GM23338 (cell line): ENCODE measurements around the gene SUPT3H. TPM values are rescaled to one million over a fixed set of nuclear protein-coding genes. Genes with fewer than 3 reads are reported as not detected.

Experiments
- ATAC-seq: fragments of 200-7000 bp; cut with Tn5 transposase; 3 replicates; pipeline ENCODE4 v1.9.1; 2020
- DNase-seq: peaks from one replicate; pipeline ENCODE4 v3.0.0-alpha.2; 2015; ENCODE audit warnings: low spot score
- H2AFZ ChIP-seq: fragments of 200-600 bp; sonication (generic); 2 replicates; pipeline ENCODE4 v1.8.0; 2016; ENCODE audit warnings: antibody characterized with exemption, mild to moderate bottlenecking, moderate library complexity
- H3F3A ChIP-seq: fragments of 200-600 bp; sonication (generic); replicated peaks from 2 replicates; pipeline ENCODE4 v1.8.0; 2017; ENCODE audit warnings: antibody characterized with exemption, mixed run types, low read depth
- H3K27ac ChIP-seq: fragments of 200-600 bp; sonication (generic); 2 replicates; pipeline ENCODE4 v1.6.1; 2016; ENCODE audit warnings: low read depth
- H3K27me3 ChIP-seq: fragments of 200-600 bp; sonication (generic); 2 replicates; pipeline ENCODE4 v1.8.0; 2016; ENCODE audit warnings: mild to moderate bottlenecking, mixed run types, moderate library complexity; ENCODE audit not compliant: insufficient read depth
- H3K36me3 ChIP-seq: fragments of 200-600 bp; sonication (generic); 2 replicates; pipeline ENCODE4 v1.8.0; 2016; ENCODE audit warnings: mild to moderate bottlenecking; ENCODE audit not compliant: insufficient read depth
- H3K4me1 ChIP-seq: fragments of 200-600 bp; sonication (generic); 2 replicates; pipeline ENCODE4 v1.8.0; 2016; ENCODE audit warnings: mild to moderate bottlenecking, moderate library complexity; ENCODE audit not compliant: insufficient read depth
- H3K4me2 ChIP-seq: fragments of 200-600 bp; sonication (generic); 2 replicates; pipeline ENCODE4 v1.7.1; 2017; ENCODE audit warnings: mixed run types
- H3K4me3 ChIP-seq: fragments of 200-600 bp; sonication (generic); 2 replicates; pipeline ENCODE4 v1.6.1; 2016; ENCODE audit warnings: mixed run types
- H3K79me2 ChIP-seq: fragments of 200-600 bp; sonication (generic); replicated peaks from 2 replicates; pipeline ENCODE4 v1.8.0; 2017; ENCODE audit warnings: mild to moderate bottlenecking; ENCODE audit not compliant: insufficient read depth
- H3K9me2 ChIP-seq: fragments of 200-600 bp; sonication (generic); 2 replicates; pipeline ENCODE4 v1.8.0; 2017; ENCODE audit not compliant: insufficient read depth
- H4K20me1 ChIP-seq: fragments of 200-600 bp; sonication (generic); replicated peaks from 2 replicates; pipeline ENCODE4 v1.8.0; 2017; ENCODE audit warnings: mild to moderate bottlenecking; ENCODE audit not compliant: insufficient read depth
- H3K27ac Mint-ChIP-seq: 2 replicates; pipeline ENCODE4 v1.8.0; 2020; ENCODE audit warnings: inconsistent platforms, mild to moderate bottlenecking, moderate library complexity, mixed read lengths
- H3K27me3 Mint-ChIP-seq: 3 replicates; pipeline ENCODE4 v1.8.0; 2022; ENCODE audit warnings: low read depth, mild to moderate bottlenecking, moderate library complexity, mixed read lengths, inconsistent platforms; ENCODE audit not compliant: insufficient read depth, poor library complexity
- H3K36me3 Mint-ChIP-seq: 3 replicates; pipeline ENCODE4 v1.8.0; 2021; ENCODE audit warnings: low read depth, mild to moderate bottlenecking, inconsistent platforms, moderate library complexity, mixed read lengths
- H3K4me1 Mint-ChIP-seq: 3 replicates; pipeline ENCODE4 v1.8.0; 2020; ENCODE audit warnings: mild to moderate bottlenecking, inconsistent platforms, mixed read lengths
- H3K4me3 Mint-ChIP-seq: 3 replicates; pipeline ENCODE4 v1.8.0; 2021; ENCODE audit warnings: moderate library complexity, mild to moderate bottlenecking, inconsistent platforms, mixed read lengths
- H3K9me3 Mint-ChIP-seq: 3 replicates; pipeline ENCODE4 v1.8.0; 2020; ENCODE audit warnings: moderate library complexity, mild to moderate bottlenecking, inconsistent platforms, mixed read lengths
- CREB1 ChIP-seq: fragments of 250-450 bp; sonication (Bioruptor Pico); IDR thresholded peaks from 2 replicates; pipeline ENCODE4 v1.5.0; 2020; ENCODE audit warnings: low read depth, mild to moderate bottlenecking, moderate library complexity
- CTCF ChIP-seq, 2 experiments: fragments of 200-600 bp in 1 of 2; sonication (generic) in 1 of 2; conservative IDR thresholded peaks; 2 replicates each; pipeline versions ENCODE4 v1.5.1 to v1.6.1; 2016 to 2017; ENCODE audit warnings: antibody characterized with exemption in 2 of 2, low read depth in 2 of 2, mild to moderate bottlenecking in 2 of 2, moderate library complexity in 1 of 2
- EZH2 ChIP-seq: fragments of 200-600 bp; sonication (generic); IDR thresholded peaks from one replicate; pipeline ENCODE4 v1.8.0; 2017; ENCODE audit warnings: antibody characterized with exemption, mild to moderate bottlenecking, low read depth; ENCODE audit not compliant: unreplicated experiment
- EZH2phosphoT487 ChIP-seq: fragments of 200-600 bp; sonication (generic); IDR thresholded peaks from one replicate; pipeline ENCODE4 v1.8.1; 2018; ENCODE audit warnings: antibody characterized with exemption; ENCODE audit not compliant: unreplicated experiment
- JUNB ChIP-seq: IDR thresholded peaks from one replicate; pipeline ENCODE4 v1.6.1; 2016; ENCODE audit warnings: antibody characterized with exemption; ENCODE audit not compliant: unreplicated experiment
- NANOG ChIP-seq: IDR thresholded peaks from 2 replicates; pipeline ENCODE4 v1.6.1; 2016; ENCODE audit warnings: antibody characterized with exemption, borderline replicate concordance
- POLR2AphosphoS5 ChIP-seq: IDR thresholded peaks from 2 replicates; pipeline ENCODE4 v1.6.1; 2016; ENCODE audit warnings: antibody characterized with exemption, low read depth
- STAT1 ChIP-seq: IDR thresholded peaks from one replicate; pipeline ENCODE4 v1.6.1; 2016; ENCODE audit warnings: antibody characterized with exemption; ENCODE audit not compliant: unreplicated experiment
- ZNF114 ChIP-seq: fragments of 250-450 bp; sonication (Bioruptor Pico); IDR thresholded peaks from 2 replicates; pipeline ENCODE4 v1.5.0; 2020; ENCODE audit warnings: mild to moderate bottlenecking, moderate library complexity
- ZNF331 ChIP-seq: fragments of 250-450 bp; sonication (Bioruptor Pico); IDR thresholded peaks from 2 replicates; pipeline ENCODE4 v1.5.0; 2020; ENCODE audit warnings: low read depth, mild to moderate bottlenecking, moderate library complexity
- ZNF462 ChIP-seq: fragments of 250-450 bp; sonication (Bioruptor Pico); IDR thresholded peaks from 2 replicates; pipeline ENCODE4 v1.5.0; 2020; ENCODE audit warnings: mild to moderate bottlenecking, moderate library complexity
- polyA plus RNA-seq: library from polyadenylated mRNA; unstranded; fragments of >200 nt; fragmentation: Nextera tagmentation; extraction: Ambion mirVana; gene quantifications from 2 replicates; pipeline ENCODE4 v1.2.1, GENCODE V29; 2016
- total RNA-seq: library from RNA; depleted of rRNA; stranded (reverse); fragments of >200 nt; shearing (Covaris generic); gene quantifications from 2 replicates; pipeline ENCODE4 v1.2.3, GENCODE V29; 2014
- TF ChIP-seq, protein P1 (sequence below): IDR thresholded peaks from one replicate; pipeline ENCODE4 v1.6.1; 2018; ENCODE audit warnings: antibody characterized with exemption; ENCODE audit not compliant: unreplicated experiment
- TF ChIP-seq, protein P2 (sequence below): IDR thresholded peaks from 2 replicates; pipeline ENCODE4 v1.6.1; 2016; ENCODE audit warnings: antibody characterized with exemption

The SUPT3H gene
- total and polyA plus RNA-seq, 2 experiments from 2014 or later, result 11.4 to 30.1 TPM

- Histone ChIP-seq H3K4me3 (no peak overlapping the region), H3K9me2 (no peaks in the 10 kb centered on the region; the same call in 1 of the 2 replicates), H3K27ac (no peak overlapping the region), H3K79me2 (no peaks in the 10 kb centered on the region), H3K36me3 (no peaks in the 10 kb centered on the region), H3K4me2 (no peak overlapping the region), H3F3A (no peaks in the 10 kb centered on the region), H2AFZ (no peak overlapping the region), H4K20me1 (no peaks in the 10 kb centered on the region), H3K4me1 (no peaks in the 10 kb centered on the region), H3K27me3 (no peaks in the 10 kb centered on the region)
- H3K4me1 Mint-ChIP-seq, result no peaks in the 10 kb centered on the region
- no peaks in the 10 kb centered on the region for H3K9me3 Mint-ChIP-seq
- ATAC-seq (no peak), DNase-seq (no peak)
- no peak overlapping the region for H3K27ac Mint-ChIP-seq
- no peak overlapping the region for H3K4me3 Mint-ChIP-seq
- H3K27me3 Mint-ChIP-seq, result no peaks in the 10 kb centered on the region
- H3K36me3 Mint-ChIP-seq, result no peaks in the 10 kb centered on the region
- TF ChIP-seq NANOG (no peak), POLR2AphosphoS5 (no peak), EZH2phosphoT487 (no peak), CREB1 (no peak), JUNB (no peak), STAT1 (no peak), CTCF (conservative IDR thresholded peaks at IDR 0.05; ENCODE audit: low read depth in 2 of 2) (no peak), ZNF462 (no peak), EZH2 (no peak), ZNF114 (no peak), ZNF331 (CRISPR knock-in tag) (no peak)
- TF ChIP-seq, protein P1, sequence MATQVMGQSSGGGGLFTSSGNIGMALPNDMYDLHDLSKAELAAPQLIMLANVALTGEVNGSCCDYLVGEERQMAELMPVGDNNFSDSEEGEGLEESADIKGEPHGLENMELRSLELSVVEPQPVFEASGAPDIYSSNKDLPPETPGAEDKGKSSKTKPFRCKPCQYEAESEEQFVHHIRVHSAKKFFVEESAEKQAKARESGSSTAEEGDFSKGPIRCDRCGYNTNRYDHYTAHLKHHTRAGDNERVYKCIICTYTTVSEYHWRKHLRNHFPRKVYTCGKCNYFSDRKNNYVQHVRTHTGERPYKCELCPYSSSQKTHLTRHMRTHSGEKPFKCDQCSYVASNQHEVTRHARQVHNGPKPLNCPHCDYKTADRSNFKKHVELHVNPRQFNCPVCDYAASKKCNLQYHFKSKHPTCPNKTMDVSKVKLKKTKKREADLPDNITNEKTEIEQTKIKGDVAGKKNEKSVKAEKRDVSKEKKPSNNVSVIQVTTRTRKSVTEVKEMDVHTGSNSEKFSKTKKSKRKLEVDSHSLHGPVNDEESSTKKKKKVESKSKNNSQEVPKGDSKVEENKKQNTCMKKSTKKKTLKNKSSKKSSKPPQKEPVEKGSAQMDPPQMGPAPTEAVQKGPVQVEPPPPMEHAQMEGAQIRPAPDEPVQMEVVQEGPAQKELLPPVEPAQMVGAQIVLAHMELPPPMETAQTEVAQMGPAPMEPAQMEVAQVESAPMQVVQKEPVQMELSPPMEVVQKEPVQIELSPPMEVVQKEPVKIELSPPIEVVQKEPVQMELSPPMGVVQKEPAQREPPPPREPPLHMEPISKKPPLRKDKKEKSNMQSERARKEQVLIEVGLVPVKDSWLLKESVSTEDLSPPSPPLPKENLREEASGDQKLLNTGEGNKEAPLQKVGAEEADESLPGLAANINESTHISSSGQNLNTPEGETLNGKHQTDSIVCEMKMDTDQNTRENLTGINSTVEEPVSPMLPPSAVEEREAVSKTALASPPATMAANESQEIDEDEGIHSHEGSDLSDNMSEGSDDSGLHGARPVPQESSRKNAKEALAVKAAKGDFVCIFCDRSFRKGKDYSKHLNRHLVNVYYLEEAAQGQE, result no peak
- TF ChIP-seq, protein P2, sequence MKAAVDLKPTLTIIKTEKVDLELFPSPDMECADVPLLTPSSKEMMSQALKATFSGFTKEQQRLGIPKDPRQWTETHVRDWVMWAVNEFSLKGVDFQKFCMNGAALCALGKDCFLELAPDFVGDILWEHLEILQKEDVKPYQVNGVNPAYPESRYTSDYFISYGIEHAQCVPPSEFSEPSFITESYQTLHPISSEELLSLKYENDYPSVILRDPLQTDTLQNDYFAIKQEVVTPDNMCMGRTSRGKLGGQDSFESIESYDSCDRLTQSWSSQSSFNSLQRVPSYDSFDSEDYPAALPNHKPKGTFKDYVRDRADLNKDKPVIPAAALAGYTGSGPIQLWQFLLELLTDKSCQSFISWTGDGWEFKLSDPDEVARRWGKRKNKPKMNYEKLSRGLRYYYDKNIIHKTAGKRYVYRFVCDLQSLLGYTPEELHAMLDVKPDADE, result no peak
Observed at GRCh38 chr6:45094831-45095230, 282.9 kb downstream of the SUPT3H start.
